GM19452 (cell line): Measurements from ENCODE around the gene COG2.

Source experiments
- ATAC-seq: cut with Tn5 transposase; IDR thresholded peaks from one replicate; pipeline ENCODE4 v1.9.1; 2021; ENCODE audit not compliant: unreplicated experiment

COG2 gene

DNA sequence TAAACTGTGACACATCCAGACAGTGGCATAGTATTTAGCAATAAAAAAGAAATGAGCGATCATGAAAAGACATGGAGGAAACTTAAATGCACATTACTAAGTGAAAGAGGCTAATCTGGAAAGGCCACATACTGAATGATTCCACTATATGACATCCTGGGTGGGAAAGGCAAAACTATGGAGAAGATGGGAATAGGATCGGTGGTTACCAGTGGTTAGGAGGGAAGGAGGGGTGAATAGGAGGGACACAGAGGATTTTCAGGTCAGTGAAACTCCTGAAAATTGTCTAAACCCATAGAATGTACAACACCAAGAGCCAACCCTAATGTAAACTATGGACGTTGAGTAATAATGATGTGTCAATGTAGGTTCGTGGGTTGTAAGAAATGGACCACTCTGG is 57.9 kb downstream of the COG2 start:
- ATAC-seq = no peak

DNA sequence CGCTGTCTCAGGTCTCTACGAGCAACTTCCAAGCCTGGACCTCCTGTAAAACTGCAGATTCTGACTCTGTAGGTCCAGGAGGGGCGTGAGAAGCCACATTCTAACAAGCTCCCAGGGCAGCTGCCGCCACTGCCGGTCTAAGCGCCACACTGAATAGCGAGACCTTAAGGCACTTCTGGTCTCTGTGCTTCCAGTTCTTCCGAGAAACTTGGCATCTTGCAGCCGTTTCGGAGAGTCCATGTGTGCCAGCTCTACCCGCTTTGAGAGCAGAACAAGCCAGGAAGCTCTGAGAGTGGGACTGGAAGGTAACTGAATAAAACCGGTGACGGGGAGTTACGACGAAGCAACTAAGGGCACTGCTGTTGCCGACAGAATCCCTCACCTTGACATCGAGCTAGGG is 59.2 kb downstream of the COG2 start:
- ATAC-seq = no peak

- no peak for ATAC-seq
Measured at GRCh38 chr1:230701895-230702768, 59.9 kb downstream of the COG2 start.

DNA sequence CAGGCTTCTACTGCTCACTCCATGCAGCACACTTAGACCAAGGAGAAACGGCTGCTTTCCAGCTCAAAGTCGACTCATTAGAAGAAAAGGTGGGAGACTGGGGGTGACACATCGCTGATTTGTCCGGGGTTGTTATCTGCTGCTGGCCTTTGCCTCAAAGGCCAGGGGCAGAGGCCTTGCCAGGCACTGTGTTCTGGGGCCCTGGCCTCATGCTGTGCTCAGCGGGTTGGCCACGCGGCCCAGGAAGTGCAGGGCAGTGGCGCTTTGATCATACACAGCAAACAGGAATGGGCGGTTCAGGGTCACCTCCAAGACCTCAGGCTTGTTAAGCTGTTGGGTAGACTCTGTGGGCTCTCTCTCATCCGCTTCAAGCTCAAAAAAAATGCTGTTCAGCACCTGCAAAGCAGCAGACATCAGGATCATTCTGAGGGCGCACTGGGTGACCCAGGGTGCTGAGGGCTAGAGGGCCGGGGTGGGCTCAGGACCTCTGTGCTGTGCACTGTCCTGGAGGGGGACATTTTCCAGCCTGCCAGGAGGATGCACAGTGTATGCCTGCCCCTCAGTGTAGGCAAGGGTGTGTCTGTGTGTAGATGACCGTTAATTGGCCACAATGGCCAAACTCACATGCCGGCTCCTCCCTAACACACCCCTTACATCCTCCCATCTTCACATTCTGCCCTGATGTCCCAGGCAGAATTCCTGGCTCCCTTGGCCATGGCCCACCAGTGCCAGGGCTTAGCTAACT is 60.8 kb downstream of the COG2 start:
- ATAC-seq = no peak

- no peak for ATAC-seq
Measured at GRCh38 chr1:230703679-230704385, 61.6 kb downstream of the COG2 start.

DNA sequence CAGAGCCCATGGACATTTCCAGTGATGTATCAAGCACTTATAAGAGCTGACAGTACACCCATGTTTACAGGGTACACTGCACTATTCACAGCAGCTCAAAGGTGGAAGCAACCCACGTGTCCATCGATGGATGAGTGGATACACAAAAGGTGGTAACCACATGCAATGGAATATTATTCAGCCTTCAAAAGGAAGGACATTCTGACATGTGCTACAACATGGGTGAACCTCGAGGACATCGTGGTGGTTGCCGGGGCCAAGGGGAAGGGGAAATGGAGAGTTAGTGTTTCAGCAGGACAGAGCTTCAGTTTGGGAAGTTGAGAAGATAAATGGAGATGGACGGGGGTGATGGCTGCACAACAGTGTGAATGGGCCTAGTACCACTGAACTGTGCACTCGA is 62.5 kb downstream of the COG2 start:
- no peak for ATAC-seq

GRCh38 chr1:230705289-230706019 is 63.2 kb downstream of the COG2 start:
- ATAC-seq = no peak

GRCh38 chr1:230706020-230706699 is 63.9 kb downstream of the COG2 start:
- ATAC-seq = no peak

DNA sequence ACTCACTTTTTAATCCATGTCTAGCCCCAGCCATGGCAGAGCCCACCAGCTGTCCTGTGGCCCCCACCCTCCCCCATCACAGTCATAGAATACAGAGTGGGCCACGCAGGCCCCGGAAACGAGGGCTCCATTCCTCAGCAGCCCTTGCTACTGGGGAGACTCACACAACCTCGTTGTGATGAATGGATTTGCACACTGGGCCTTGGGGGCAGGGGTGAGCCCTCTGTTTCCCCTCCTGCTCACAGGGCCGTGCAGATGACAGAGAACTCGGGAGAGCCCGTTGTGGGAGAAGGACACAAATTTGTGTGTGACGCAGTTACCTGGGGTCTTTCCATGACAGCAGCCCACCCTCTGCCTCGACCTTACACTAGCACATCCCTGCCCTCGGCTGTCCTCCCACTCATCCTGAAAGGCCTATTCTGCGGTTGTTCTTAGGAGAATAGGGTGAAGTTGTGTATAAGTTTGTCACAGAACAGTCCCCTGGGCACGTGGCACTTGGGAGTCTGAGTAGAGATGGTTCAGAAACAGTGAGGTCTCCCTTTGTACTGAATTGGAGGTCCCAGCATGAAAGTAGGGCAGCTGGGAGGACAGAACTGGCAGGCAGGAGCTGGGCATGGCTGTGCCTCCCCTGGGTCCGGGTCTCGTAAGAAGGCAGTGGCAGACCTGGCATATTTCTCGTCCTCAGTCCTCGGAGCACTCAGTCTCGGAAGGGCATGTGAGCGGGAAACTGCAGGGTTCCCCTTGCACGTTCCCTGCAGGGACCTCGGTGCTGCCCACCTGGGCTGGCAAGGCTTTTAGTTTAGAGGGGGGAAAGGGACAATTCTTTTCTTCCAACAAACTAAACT is 64.8 kb downstream of the COG2 start:
- no peak for ATAC-seq

DNA sequence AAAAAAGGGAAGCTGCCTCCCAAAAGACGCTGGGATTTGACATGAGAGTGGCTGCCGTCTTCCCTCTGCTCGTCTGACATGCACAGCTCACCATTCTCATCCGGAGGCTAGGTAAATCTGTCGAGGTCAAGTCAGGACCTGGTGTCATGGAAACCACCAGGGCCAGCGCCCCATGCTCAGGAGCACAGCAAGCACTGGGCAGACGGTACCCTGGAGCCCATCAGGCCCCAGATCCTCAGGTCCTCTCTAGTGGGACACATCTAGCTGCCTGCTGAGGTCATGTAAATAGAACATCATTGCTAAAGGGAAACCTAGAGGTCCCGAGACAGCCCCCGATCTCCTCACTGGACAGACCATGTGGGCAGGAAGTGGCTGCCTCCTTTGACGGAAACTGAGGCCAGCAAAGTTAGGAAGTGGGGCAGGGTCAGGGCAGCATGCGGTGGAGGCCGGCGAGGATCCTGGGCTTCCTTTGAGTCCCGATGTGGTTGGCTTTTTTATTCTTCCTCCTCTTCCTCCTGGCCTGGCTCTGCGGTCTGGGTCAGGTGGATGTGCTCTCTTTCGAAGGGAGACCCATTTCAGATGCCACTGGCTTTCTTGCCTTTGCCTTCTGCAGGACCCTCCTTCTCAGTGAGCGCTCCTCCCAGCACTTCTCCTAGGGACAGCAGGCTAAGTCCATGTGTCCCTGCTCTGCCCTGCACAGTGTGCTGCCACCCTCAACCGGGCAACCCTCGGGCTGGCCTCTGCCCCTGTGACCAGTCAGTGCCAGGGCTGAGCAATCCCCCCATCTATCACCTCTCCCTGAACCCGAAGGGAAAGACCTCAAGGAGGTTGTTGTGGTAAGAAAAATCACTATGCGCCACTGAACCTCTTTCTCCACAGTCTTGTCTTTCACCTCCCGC is 65.7 kb downstream of the COG2 start:
- no peak for ATAC-seq

DNA sequence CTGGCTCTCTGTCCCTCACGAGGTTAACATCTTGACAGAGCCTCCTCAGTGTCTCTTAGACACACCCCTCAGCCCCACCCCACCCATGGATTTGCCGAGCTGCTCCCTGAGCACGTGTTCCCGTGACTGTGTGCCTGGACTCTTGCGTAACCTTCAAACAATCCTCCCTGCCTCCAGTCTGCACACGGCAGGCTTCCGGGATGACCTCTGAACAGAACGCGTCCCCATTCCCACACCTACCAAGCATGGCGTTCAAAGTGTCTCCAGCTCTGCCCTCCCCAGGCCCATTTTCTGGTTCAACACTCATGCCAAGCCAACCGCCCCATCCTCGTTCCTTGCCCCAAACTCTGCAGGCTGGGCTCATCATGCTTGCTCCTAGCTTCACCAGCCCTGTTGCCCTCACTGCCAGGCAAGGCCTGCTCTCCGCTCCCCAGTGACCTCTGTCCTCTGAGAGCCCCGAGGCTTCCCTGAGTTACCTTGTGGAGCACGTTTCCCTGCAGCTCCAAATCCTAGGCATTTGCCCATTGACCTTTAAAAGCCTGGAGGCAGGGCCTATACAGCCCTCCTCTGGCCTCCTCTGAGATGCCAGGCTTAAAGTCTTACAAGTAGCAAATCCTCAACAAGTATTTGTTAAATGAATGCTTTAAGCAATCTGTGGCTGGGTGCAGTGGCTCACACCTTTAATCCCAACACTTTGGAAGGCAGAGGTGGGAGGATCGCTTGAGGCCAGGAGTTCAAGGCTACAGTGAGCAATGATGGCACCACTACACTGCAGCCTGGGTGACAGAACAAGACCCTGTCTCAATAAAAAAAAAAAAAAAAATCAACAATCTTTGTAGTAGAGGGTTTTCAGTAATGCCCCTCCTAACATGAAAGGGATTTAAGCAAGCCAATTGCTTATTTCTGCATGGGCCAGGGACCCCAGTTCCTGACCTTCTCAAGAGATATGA is 66.6 kb downstream of the COG2 start:
- ATAC-seq = no peak

GRCh38 chr1:230709619-230710542 is 67.6 kb downstream of the COG2 start:
- ATAC-seq = no peak

GRCh38 chr1:230710543-230710904 is 68.2 kb downstream of the COG2 start:
- ATAC-seq = no peak

- ATAC-seq = no peak
Measured at GRCh38 chr1:230711245-230711644, 69.0 kb downstream of the COG2 start.

DNA sequence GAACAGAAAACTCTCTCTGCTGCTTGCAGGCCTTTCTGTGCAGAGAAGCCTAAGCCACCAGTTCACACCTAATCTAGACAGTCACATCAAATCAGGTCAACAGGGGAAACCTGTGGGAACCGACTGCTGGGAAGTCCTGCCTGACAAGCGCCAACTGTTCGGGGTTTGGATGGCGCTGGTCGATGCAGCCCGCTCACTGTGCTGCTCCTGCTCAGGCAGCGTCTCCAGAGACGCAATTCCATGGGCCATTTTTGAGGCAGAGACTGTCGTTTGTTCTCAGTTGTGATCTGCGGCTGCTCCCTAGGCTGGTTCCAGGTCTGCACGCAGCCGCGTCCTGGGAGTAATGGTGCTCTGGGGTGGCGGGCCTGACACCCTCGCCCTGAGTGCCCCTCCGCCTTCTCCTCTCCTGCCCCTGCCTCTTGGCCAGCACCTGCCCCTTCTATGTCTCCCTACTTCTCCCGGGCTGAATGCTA is 70.2 kb downstream of the COG2 start:
- no peak for ATAC-seq

DNA sequence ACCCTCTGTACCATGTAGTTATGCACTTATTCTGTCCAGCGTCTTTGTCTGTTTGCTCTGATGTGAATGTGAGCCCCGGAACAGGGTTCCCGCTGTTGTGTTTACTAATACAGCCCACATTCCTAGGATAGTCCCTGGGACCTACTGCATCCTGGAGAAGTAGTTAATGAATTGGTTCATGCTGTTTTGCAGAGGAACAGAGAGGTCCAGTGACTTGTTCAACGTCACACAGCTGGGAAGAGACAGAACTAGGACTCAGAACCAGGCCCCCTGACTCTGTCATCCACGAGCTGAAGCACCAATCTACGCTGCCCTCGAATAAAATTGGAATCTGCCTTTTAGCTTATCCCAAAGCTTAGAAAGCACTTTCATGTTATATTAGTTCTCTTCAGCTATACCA is 70.9 kb downstream of the COG2 start:
- ATAC-seq = no peak
